GM19099 (cell line): ENCODE data around the gene SNN.

Source experiments
- POLR2A ChIP-seq: IDR thresholded peaks from 3 replicates; pipeline ENCODE4 v1.6.1; 2011; ENCODE audit warnings: low read depth; ENCODE audit not compliant: insufficient read length; ENCODE audit errors: extremely low read depth

Gene SNN

GRCh38 chr16:11670171-11671131, 2.2 kb downstream of the SNN start:
- no peak for TF ChIP-seq POLR2A

GRCh38 chr16:11671271-11671670, 3.0 kb downstream of the SNN start:
- no peak for TF ChIP-seq POLR2A

- no peak for TF ChIP-seq POLR2A
These were observed 3.4 kb downstream of the SNN start for GRCh38 chr16:11671676-11672075.

- no peak for TF ChIP-seq POLR2A
These were observed 4.2 kb downstream of the SNN start for GRCh38 chr16:11672206-11673090.

- no peak for TF ChIP-seq POLR2A
These were observed 5.1 kb downstream of the SNN start for GRCh38 chr16:11673091-11674000.

GRCh38 chr16:11674001-11674817, 6.0 kb downstream of the SNN start:
- no peak for TF ChIP-seq POLR2A

- no peak for TF ChIP-seq POLR2A
These were observed 6.7 kb downstream of the SNN start for GRCh38 chr16:11674818-11675560.

GRCh38 chr16:11675561-11676511, 7.6 kb downstream of the SNN start:
- no peak for TF ChIP-seq POLR2A

GRCh38 chr16:11676799-11677198, 8.5 kb downstream of the SNN start:
- no peak for TF ChIP-seq POLR2A

- no peak for TF ChIP-seq POLR2A
These were observed 9.2 kb downstream of the SNN start for GRCh38 chr16:11677451-11677951.

GRCh38 chr16:11677959-11678881, 10.0 kb downstream of the SNN start:
- TF ChIP-seq POLR2A = no peak
